Stimulated activated CD4-positive, alpha-beta T cell treated with anti-CD3 and anti-CD28 coated beads, TNF-alpha, amount 100 ng/mL, for 4 hours (primary cell): ENCODE results near the gene PMVK.
"Not testable (repeated sequence)": the region's sequence is repeated elsewhere in the genome, so short reads cannot be mapped to it uniquely, and the experiment has no call there.

ENCODE experiments used
- DNase-seq, 3 experiments: peaks; one replicate each; pipeline ENCODE4 v3.0.0-alpha.2; 2020; ENCODE audit warnings: low read depth in 3 of 3

Gene PMVK

GRCh38 chr1:154925335-154926170, 11.0 kb downstream of the PMVK start:
- no peak for DNase-seq

- no peak for DNase-seq
These were observed 12.8 kb downstream of the PMVK start for GRCh38 chr1:154923695-154924094.

DNA sequence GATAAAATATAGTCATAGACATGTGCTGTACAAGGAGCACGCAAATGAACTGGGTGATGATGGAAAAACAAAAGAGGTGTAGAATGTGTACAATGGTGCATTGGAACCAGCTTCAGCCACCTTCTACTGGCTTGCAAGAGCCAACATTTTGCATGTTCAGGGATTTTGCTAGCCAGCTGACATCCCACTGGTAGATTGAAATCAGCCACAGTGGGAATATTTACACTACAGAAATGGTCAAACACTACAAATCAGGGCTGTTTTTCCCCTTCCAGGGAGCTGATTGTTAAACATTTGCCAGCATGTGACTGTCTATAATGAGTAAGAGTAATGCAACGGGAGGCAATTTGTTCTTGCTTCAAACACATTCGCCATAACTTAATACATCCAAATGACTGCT, 23.2 kb downstream of the PMVK start:
- no peak for DNase-seq

- DNase-seq = no peak
These were observed 23.8 kb downstream of the PMVK start for GRCh38 chr1:154912755-154913154.

DNA sequence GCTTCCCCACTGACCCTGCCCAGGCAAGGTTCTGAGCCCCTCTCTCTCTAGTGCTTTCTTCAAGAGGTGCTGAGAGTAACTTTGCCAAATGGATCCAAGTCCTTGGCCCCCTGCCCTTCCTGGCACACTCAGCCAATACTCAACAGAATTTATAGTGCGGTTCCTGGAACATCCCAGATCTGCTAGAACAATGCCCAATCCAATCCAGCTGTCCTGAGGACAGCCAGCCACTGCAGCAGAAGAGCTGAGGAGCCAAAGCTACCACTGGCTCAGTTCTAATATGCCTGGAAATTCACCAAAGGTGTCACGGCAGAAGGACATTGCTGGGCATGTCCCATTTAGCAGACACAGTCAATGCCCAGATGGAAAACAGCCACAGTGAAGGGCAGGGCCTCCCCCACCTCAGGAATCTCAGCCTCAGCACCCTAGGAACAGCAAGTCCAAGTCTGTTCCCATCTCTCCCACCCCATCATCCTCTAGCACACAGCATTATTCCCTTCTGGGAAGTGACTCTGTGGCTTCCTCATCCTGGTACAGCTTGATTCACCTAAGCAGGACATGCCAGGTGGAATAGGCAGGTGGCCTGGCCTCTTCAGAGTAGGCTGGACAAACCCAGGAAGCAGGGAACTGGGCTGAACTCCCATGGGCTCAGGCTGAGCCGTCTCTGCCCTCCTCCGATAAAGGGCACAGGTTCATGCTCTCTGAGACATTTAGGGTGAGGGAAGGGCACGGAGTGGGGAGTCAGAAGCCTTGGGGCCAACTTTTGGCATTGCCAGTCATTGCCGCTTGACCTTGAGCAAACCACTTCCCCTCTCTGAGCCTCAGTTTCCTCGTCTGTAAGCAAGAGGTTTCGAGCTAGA, 24.6 kb downstream of the PMVK start:
- DNase-seq = no peak

DNA sequence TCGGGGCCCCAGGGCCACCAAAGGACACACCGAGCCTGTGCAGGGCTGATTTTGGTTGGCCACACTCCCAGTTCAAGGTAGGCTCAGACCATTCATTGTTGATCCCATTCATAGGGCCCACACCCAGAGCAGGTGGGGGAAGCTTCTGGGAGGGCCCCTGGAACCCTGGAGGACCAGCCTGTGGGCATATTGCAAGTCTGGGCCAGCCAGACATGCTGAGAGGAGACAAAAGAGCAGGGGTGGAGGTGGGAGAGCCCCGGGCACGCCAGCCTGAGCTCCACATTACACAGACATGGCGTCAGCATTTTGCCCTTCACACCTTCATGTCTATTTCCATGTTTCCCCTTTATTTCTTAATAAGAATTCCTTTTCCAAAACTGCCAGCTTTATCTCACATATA, 25.7 kb downstream of the PMVK start:
- DNase-seq = no peak

DNA sequence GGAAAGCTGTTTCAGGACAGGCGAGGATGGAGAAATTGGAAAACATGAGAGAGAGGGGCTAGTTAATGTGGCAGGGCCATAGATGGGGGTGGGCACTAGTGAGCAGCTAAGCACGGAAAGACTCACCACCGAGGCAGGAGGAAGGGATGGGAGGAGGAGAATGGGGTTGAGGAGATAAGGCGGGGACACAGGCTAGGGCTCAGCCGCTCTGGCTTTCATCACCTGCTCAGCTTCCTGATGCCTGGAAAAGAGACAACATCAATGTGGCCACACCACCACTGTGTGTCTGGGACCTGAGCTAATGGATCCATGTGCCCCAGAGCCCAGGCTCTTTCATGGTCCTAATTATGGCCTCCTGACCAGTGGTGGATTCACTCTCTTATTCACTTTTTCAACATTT, 27.6 kb downstream of the PMVK start:
- no peak for DNase-seq

GRCh38 chr1:154908129-154908528, 28.4 kb downstream of the PMVK start:
- DNase-seq = not testable (repeated sequence)

GRCh38 chr1:154906621-154907081, 29.9 kb downstream of the PMVK start:
- DNase-seq = no peak

- DNase-seq = no peak
These were observed 33.5 kb downstream of the PMVK start for GRCh38 chr1:154902938-154903566.

GRCh38 chr1:154901591-154901990, 34.9 kb downstream of the PMVK start:
- DNase-seq = no peak

- DNase-seq = no peak
These were observed 37.5 kb downstream of the PMVK start for GRCh38 chr1:154899041-154899440.

- no peak for DNase-seq
These were observed 39.7 kb downstream of the PMVK start for GRCh38 chr1:154896771-154897286.

DNA sequence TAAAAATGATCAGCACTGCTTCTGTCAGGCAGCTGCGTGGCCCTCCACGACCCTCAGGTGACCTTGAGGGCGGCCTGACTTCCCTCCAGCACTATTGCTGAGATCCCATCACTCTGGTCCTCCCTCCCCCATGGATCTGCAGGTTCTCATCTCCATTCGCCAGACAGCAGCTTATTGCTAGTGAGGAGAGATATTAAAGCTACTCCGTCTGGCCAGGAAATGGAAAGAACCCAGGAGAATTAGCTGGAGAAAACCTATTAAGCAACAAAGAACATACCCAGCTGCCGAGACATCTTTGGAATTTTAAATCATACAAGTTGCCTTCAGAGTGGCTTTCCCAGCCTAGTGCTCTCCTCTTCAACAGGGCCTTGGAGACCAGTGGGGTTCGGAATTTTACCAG, 40.7 kb downstream of the PMVK start:
- no peak for DNase-seq

- DNase-seq = no peak
These were observed 45.1 kb downstream of the PMVK start for GRCh38 chr1:154891452-154891851.

DNA sequence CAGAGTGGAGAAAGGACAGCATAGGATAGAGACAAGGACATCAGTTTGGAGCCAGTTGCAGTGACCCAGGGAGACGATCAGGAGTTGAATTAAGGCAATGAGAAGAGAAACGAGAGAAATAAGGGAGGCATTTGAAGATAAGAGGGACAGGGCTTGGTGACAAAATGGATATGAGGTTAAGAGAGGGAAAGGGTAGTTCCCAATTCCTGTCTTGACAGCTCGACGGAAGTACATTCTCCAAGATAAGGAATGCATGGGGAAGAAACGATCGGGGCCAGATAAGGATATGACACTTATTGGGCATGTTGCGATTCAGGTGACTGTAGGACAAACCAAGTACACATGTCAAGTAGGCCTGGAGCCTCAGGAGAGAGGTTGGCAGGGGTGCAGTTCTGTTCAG, 47.8 kb downstream of the PMVK start:
- no peak for DNase-seq

GRCh38 chr1:154886281-154887015, 50.1 kb downstream of the PMVK start:
- no peak for DNase-seq

DNA sequence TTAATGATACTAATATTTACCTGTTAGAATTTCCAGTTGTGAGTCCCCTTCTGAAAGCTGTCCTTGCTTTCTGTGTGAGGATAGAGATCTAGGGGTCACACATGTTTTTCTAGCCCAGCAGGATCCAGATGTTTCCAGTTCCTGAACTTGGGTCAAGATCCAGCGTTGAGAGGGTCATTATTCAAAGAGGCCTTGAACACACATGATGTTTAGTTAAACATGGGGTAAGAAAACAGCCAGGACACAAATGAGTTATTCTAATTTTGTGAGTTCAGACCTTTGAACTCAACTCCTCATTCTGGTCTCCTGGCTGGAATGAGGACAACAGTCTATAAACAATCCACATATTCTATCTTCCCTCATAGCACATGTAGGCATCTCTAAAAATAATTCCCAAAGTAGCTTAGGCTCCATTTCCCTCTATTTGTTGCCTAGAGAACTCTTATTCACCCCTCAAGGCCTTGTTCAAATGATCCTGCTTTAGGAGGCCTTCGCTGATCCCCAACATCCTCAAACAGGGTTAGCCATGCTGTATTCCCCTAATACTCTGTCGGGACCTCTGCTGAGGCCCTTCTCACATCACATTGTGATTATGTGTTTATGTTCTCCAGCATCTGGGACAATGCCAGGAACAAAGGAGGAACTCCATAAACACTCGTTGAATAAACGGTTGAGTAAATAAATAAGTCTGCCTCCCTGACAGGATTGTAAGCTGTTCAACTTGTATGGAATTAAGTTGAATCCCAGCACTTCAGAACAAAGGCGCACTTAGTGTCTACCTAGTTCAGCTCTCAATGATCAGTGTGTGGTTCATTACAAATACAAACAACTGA, 51.4 kb downstream of the PMVK start:
- DNase-seq = no peak

GRCh38 chr1:154883919-154884868, 52.3 kb downstream of the PMVK start:
- no peak for DNase-seq
